Measurements from ENCODE around the gene NPHP4. TPM values are rescaled to one million over a fixed set of nuclear protein-coding genes. Genes with fewer than 3 reads are reported as not detected.

The NPHP4 gene
- total RNA-seq, 2 experiments from 2014 or later: 18.1 to 19.1 TPM

DNA sequence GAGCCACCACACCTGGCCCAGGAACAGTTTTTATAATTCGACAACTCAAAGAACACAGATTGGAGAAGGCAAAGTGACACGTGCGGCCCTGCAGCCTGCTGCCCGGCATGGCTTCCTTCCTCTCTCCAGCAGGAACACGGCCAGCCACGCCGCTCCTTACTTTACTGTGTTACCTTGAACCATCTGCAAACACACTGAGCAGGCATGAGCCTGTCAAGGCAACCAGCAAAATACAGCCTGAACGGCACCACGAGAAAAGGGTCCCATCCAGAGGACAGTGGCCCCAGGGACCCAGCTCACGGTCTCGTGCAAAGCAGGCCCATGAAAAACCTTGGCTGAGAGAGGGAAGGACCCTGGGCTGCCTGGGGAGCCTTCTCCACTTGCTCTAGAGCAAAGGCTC, 38.8 kb downstream of the NPHP4 start:
- POLR2A ChIA-PET: interaction anchor here (1.4 kb wide), 1 partner anchor 40 kb away, joined by 5 read pairs; no protein-coding TSS in a partner anchor
- no peak overlapping the region for H3K27ac Mint-ChIP-seq

DNA sequence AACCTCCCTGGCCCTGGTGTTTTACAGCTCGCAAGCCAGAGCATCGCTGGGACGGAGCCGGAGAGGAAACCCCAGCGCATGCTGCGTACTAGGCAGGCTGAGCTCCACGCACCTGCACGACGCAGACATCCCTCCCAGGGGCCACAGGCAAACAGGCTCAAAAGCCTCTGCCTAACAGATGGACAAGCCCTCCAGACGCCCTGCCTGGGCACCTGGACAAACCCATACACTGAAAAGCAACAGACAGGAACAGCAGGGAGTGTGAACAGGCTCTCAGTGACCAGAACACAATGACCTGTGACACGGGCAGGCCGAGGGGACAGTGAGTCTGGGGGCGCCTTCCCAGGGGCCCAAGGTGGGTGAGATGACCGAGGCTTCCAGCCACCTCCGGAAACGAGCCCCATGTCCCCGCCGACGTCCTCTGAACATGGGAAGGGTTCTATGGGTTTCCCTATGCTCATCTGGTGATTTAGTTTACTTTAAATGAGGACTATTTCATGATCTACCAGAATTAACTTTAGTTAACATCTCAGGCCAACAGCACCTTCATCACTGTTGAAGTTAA, 40.3 kb downstream of the NPHP4 start:
- peaks cover 50% of the 10 kb centered on the region for H3K4me1 Mint-ChIP-seq
- POLR2A ChIA-PET: no interaction called here
- no peaks in the 10 kb centered on the region for H3K27me3 Mint-ChIP-seq
- H3K36me3 Mint-ChIP-seq (ENCODE audit: low read depth): peaks cover 35% of the 10 kb centered on the region
- H3K4me3 Mint-ChIP-seq: no peak overlapping the region
- H3K27ac Mint-ChIP-seq: peak overlapping the region; percentile 14
- no peak for DNase-seq
- no peaks in the 10 kb centered on the region for H3K9me3 Mint-ChIP-seq
- CTCF ChIA-PET: no interaction called here

More for the DNA sequence above, 38.8 kb downstream of the NPHP4 start:
- CTCF ChIA-PET: no interaction called here
- peaks cover 58% of the 10 kb centered on the region for H3K4me1 Mint-ChIP-seq
- H3K9me3 Mint-ChIP-seq: no peaks in the 10 kb centered on the region
- no peak for DNase-seq
- H3K4me3 Mint-ChIP-seq: no peak overlapping the region
- H3K36me3 Mint-ChIP-seq (ENCODE audit: low read depth): peaks cover 28% of the 10 kb centered on the region
- H3K27me3 Mint-ChIP-seq: no peaks in the 10 kb centered on the region

DNA sequence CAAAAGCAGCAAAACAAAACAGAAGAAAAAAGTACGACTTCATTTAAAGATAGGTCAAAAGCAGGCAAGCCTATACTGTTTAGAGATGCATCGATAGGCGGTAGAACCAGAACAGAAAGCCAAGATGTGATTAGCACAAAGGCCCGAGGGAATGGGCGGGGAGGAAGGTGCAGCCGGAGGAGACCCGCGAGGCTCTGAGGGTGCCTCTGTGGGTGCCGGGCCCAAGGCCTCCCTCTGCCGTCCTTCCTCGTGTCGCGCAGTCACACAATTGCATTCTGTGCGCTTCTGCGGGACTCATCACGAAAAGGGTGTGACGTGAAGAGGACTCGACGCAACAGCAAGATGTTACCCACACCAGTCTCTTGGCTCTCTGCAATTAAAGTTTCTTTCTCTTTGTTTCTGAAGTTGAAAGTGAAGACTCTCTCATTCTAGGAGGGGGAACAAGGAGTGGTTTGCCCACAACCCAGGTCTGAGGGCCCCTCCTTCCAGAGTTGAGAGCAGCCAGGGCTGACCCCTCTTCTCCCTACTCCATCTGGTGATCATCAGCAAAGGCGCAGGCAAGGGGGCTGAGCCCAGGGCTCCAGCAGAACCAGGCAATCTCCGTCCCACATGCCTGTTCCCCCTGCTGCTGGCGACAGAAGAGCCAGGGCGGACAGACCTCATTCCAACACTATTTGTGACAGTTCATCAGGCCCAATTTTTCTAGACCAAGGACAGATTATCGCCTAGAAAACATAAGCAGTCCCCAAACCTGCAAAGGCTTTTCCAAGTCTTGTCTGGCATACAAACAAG, 41.0 kb downstream of the NPHP4 start:
- Mint-ChIP-seq H3K9me3 (no peaks in the 10 kb centered on the region), H3K4me3 (no peak overlapping the region), H3K27ac (peak overlapping the region; percentile 21), H3K4me1 (peaks cover 46% of the 10 kb centered on the region), H3K27me3 (no peaks in the 10 kb centered on the region), H3K36me3 (ENCODE audit: low read depth) (peaks cover 40% of the 10 kb centered on the region)
- CTCF ChIA-PET: no interaction called here
- POLR2A ChIA-PET: no interaction called here
- DNase-seq: no peak

DNA sequence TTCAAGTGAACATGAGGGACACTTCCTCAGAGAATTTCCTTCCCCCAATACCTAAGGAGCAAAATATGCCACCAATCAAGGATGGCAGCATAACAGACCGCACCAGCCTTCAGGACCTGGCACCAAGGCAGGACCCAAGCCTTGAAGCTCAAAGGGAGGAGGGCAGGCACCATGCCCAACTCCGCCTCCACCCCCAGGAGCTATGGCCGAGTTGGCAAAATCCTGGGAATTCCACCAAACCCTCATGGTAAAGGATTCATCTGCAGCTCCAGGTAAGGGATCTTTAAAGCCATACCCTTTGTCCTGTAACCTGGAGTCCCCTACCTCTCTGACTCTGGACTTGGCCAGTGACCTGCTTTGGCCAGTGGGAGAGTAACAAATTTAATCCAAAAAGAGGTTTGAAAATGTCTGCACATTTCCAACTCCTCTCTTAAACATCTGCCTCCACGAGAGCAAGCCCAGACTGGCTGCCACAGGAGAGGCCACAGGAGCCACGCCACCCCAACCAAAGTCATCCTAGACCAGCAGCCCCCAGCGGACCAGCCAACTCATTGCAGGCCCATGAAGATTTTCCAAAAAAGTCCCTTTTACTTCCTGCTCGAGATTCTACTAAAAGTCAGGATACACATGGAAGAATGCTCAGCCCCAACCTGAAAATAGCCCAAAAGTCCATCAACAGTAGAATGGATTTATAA, 41.9 kb downstream of the NPHP4 start:
- Mint-ChIP-seq H3K36me3 (ENCODE audit: low read depth) (peaks cover 39% of the 10 kb centered on the region), H3K4me1 (peaks cover 38% of the 10 kb centered on the region), H3K27me3 (no peaks in the 10 kb centered on the region), H3K27ac (peak overlapping the region; percentile 21), H3K4me3 (no peak overlapping the region), H3K9me3 (no peaks in the 10 kb centered on the region)
- DNase-seq: no peak
- POLR2A ChIA-PET: no interaction called here
- CTCF ChIA-PET: no interaction called here

DNA sequence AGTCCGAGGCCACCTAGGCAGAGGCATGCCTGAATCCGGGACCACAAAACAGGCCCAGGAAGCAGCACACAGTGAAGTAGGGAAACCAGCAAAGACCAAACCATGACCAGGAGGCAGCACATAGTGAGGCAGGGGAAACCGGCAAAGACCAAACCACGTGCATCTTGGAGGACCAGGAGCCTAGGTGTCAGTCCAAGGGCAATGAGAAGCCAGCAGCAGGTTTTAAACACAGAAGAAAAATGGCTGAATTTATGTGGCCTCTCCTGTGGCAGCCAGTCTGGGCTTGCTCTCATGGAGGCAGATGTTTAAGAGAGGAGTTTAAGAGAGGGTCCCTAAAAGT, 42.5 kb downstream of the NPHP4 start:
- Mint-ChIP-seq H3K4me1 (peaks cover 31% of the 10 kb centered on the region), H3K36me3 (ENCODE audit: low read depth) (peaks cover 33% of the 10 kb centered on the region), H3K9me3 (no peaks in the 10 kb centered on the region), H3K27ac (no peak overlapping the region), H3K4me3 (no peak overlapping the region), H3K27me3 (no peaks in the 10 kb centered on the region)
- no peak for DNase-seq
- ChIA-PET POLR2A (no interaction called here), CTCF (no interaction called here)

DNA sequence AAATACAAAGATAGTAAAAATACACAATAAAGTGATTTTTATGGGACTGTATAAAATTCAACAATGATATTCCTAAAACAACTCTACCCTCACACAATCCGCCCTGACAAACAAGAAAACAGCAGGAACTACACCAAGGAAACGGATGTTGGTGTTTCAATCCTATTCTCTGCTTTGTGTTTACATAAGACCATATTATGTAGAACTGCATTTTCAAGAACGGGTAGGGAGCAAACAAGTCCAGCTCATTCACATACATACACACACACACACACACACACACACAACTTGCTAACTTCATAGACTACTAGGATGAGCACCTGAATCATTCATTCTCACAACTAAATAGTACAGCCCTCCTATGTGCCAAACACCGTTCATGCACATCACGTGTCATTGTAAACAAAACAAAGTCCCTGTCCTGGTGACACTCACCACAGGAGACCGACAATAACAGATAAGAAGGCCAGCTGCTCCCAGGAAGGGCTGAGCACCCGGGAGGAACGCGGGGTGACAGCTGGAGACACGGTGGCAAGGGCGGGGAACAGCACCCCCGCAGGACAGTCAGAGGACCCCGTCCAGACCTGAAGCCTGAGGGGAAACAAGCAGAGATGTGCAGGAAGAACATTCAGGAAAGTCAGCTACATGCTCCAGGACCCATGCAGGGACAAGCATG, 43.0 kb downstream of the NPHP4 start:
- Mint-ChIP-seq H3K36me3 (ENCODE audit: low read depth) (peaks cover 28% of the 10 kb centered on the region), H3K27ac (no peak overlapping the region), H3K4me1 (peaks cover 26% of the 10 kb centered on the region), H3K9me3 (no peaks in the 10 kb centered on the region), H3K27me3 (no peaks in the 10 kb centered on the region), H3K4me3 (no peak overlapping the region)
- POLR2A ChIA-PET: no interaction called here
- no peak for DNase-seq
- CTCF ChIA-PET: no interaction called here

DNA sequence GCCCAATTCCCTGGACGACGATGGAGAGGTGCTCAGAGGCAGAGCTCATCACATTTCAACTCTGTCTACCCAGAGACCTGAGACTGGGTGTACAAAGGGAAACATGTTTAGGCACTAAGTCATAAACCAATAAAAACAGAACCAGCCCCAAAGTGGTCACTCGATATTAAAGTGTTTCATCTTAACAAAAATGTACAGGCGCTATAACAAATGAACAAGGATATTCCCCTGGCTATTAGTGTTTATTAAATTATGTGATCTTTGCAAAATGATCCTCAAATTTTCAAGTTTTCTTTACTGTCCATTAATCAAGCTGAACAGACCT, 43.6 kb downstream of the NPHP4 start:
- H3K4me3 Mint-ChIP-seq: no peak overlapping the region
- POLR2A ChIA-PET: no interaction called here
- DNase-seq: no peak
- H3K9me3 Mint-ChIP-seq: no peaks in the 10 kb centered on the region
- H3K27ac Mint-ChIP-seq: no peak overlapping the region
- H3K36me3 Mint-ChIP-seq (ENCODE audit: low read depth): peaks cover 25% of the 10 kb centered on the region
- CTCF ChIA-PET: no interaction called here
- H3K27me3 Mint-ChIP-seq: no peaks in the 10 kb centered on the region
- peaks cover 22% of the 10 kb centered on the region for H3K4me1 Mint-ChIP-seq

DNA sequence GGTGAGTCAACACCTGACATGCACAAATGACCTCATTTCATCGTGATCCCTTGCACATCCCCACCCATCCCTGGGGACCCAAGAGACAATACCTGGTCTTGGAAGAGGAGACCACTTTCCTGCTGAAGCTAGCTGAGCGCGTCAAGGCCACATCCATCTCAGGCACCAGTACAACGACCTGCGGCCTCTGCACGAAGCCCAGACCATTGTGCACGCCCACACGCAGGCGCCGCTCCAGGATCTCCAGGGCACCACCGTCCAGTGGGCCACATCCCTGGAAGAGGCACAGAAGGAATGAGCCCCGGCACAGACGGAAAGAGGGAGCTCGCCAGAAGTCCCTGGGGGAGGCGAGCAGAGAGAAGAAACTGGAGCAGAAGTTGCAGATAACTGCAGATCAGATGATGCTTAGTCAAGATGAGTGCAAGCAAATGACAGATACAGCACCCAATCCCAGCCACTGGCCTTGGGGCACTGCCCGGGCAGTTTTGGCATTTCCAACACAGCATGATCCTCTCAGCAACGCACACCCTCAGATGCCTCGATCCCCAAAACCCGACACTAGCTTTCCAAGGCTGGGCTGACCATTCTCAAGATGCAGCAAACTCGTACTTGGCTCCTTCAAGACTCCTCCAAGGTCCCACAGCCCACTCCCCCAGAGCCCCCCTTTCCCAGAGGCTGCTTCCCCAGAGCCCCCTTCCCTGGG, 44.1 kb downstream of the NPHP4 start:
- DNase-seq: no peak
- Mint-ChIP-seq H3K4me1 (peaks cover 20% of the 10 kb centered on the region), H3K27me3 (no peaks in the 10 kb centered on the region), H3K27ac (no peak overlapping the region), H3K36me3 (ENCODE audit: low read depth) (peaks cover 20% of the 10 kb centered on the region), H3K4me3 (no peak overlapping the region), H3K9me3 (no peaks in the 10 kb centered on the region)
- CTCF ChIA-PET: no interaction called here
- POLR2A ChIA-PET: no interaction called here

DNA sequence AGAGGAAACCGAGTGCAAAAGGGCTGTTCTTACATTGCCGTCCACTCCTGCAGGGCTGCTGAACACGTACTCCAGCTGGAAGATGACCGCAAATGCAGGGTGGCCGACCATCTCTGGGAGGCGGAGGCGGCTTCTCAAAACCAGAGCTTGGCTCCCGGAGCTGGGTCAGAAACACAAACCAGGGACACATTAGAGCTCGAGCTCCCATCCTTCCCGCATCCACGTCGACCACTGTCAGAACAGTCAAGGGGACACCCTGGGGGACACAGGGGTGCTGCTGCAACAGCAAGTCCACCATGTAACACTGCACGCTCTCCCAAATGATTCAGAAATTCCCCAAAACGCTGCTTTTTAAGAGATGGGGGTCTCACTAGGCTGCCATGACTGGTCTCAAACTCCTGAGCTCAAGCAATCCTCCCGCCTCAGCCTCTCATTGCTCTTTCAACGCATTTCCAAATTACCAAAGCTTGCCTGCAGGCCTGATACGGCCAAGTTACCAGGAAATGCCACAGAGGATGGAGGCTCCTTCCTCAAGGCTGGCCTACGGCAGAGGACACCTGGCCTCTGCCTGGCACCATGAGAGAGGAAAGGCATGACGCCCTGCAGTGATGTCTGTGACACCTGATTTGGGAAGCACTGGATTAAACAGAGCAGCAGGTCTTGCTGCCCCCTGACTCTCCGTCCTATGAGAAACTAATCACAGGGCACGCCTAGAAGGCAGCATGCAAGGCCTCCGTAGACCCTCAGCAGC, 45.0 kb downstream of the NPHP4 start:
- CTCF ChIA-PET: no interaction called here
- H3K27ac Mint-ChIP-seq: no peak overlapping the region
- no peaks in the 10 kb centered on the region for H3K27me3 Mint-ChIP-seq
- H3K4me1 Mint-ChIP-seq: peaks cover 20% of the 10 kb centered on the region
- no peak for DNase-seq
- POLR2A ChIA-PET: no interaction called here
- H3K36me3 Mint-ChIP-seq (ENCODE audit: low read depth): peaks cover 17% of the 10 kb centered on the region
- H3K9me3 Mint-ChIP-seq: no peaks in the 10 kb centered on the region
- H3K4me3 Mint-ChIP-seq: no peak overlapping the region

DNA sequence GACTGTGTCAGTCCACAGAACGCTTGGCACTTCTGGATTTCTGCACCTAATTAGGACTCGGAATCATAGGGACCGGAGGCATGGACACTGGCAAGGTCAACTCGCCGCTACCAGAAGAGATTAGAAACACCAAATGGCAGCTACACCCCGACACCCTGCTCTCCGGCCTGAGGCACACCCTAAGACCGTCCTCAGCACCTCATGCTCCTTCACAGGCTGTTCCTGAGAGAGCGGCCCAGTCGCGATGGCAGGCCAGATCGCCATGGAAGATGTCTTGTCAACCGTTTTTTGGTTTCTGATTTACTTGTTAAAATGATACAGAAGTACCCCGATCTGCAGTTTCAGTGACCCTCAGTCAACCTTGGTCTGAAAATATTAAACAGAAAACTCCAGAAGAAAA, 46.8 kb downstream of the NPHP4 start:
- ChIA-PET CTCF (no interaction called here), POLR2A (no interaction called here)
- H3K4me1 Mint-ChIP-seq: peaks cover 8% of the 10 kb centered on the region
- H3K9me3 Mint-ChIP-seq: no peaks in the 10 kb centered on the region
- peak; percentile 1 for DNase-seq
- H3K36me3 Mint-ChIP-seq (ENCODE audit: low read depth): peaks cover 21% of the 10 kb centered on the region
- H3K27ac Mint-ChIP-seq: no peak overlapping the region
- H3K4me3 Mint-ChIP-seq: no peak overlapping the region
- H3K27me3 Mint-ChIP-seq: no peaks in the 10 kb centered on the region

DNA sequence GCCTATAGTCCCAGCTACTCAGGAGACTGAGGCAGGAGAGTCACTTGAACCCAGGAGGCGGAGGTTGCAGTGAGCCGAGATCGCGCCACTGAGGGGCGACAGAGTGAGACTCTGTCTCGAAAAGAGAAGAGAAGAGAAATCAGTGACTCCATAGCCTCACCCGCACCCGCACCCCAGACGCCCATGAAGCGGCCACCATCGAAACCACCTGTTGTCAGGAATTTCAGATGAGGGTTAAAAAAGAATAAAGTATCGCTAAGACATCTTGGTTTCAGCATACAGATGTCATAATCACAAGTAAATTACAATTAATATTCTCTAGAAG, 47.4 kb downstream of the NPHP4 start:
- H3K9me3 Mint-ChIP-seq: no peaks in the 10 kb centered on the region
- peaks cover 21% of the 10 kb centered on the region for H3K36me3 Mint-ChIP-seq (ENCODE audit: low read depth)
- peaks cover 5% of the 10 kb centered on the region for H3K4me1 Mint-ChIP-seq
- no peak overlapping the region for H3K27ac Mint-ChIP-seq
- peak; percentile 10 for DNase-seq
- ChIA-PET POLR2A (no interaction called here), CTCF (no interaction called here)
- H3K4me3 Mint-ChIP-seq: no peak overlapping the region
- H3K27me3 Mint-ChIP-seq: no peaks in the 10 kb centered on the region

DNA sequence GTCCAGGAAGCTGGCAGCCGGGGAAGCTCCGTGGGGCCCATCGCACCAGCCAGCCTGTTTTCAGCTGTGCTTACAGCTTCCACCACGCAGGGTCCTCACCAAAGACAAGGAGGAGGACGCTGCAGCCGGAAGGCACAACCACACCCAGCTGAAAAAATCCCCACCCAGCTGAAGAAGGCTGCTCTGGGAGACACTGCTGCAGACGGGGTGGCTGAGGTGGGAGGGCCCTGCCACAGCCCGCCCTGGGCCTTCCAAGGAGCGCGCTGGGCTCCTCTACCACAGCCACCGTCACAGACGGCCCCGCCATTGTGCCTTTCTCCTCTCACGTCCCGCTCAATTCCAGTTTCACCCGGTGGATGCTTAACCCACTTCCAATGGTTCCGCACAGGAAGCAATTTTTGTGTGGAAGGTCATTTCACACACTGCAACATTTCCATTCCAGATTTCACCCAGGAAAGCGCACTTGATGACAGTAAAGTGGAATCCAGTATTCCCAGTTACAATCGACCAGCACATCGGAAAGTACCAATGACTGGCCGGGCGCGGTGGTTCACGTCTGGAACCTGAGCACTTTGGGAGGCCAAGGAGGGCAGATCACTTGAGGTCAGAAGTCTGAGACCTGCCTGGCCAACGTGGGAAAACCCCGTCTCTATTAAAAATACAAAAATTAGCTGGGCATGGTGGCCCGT, 47.9 kb downstream of the NPHP4 start:
- H3K27me3 Mint-ChIP-seq: no peaks in the 10 kb centered on the region
- ChIA-PET CTCF (no interaction called here), POLR2A (no interaction called here)
- no peaks in the 10 kb centered on the region for H3K9me3 Mint-ChIP-seq
- peaks cover 21% of the 10 kb centered on the region for H3K36me3 Mint-ChIP-seq (ENCODE audit: low read depth)
- peak; percentile 14 for DNase-seq
- no peak overlapping the region for H3K4me3 Mint-ChIP-seq
- H3K4me1 Mint-ChIP-seq: peaks cover 1% of the 10 kb centered on the region
- H3K27ac Mint-ChIP-seq: no peak overlapping the region

Data from activated CD4-positive, alpha-beta memory T cell treated with anti-CD3 and anti-CD28 coated beads, Interleukin-2, amount 10 ng/mL, durations not matched to agents 7 days and 5 days (primary cell).